Bronchial epithelial cell (primary cell): Measurements from ENCODE around the gene IMP4. TPM values are rescaled to one million over a fixed set of nuclear protein-coding genes. Genes with fewer than 3 reads are reported as not detected.

Experiments used
- DNase-seq: peaks from one replicate; pipeline ENCODE4 v3.0.0-alpha.2; 2010; ENCODE audit warnings: low read depth
- FAIRE-seq: peaks from 2 replicates; lab custom pipeline; 2011; peaks lifted over from hg19 to GRCh38; lab: Jason Lieb, UNC
- H3K27me3 ChIP-seq: 2 replicates; pipeline ENCODE4 v1.5.1; 2011; ENCODE audit warnings: low read length; ENCODE audit not compliant: control insufficient read depth, insufficient read depth
- H3K36me3 ChIP-seq: 2 replicates; pipeline ENCODE4 v1.5.1; 2011; ENCODE audit warnings: low read length; ENCODE audit not compliant: control insufficient read depth, insufficient read depth
- H3K4me3 ChIP-seq: 2 replicates; pipeline ENCODE4 v1.5.1; 2011; ENCODE audit warnings: mild to moderate bottlenecking, low read depth, low read length, control low read depth
- total RNA-seq: library from RNA; depleted of rRNA; stranded (reverse); fragments of >200 nt; gene quantifications from 2 replicates; pipeline ENCODE4 v1.2.1, GENCODE V29; 2014
- TF ChIP-seq, protein P1 (sequence below): IDR thresholded peaks from 2 replicates; pipeline ENCODE4 v1.5.1; 2011; ENCODE audit warnings: mild to moderate bottlenecking, moderate library complexity, low read length, control low read depth, inconsistent platforms; ENCODE audit not compliant: insufficient read depth, severe bottlenecking

Gene IMP4
- total RNA-seq, 1 donor from 2014 or later, result 173 TPM

DNA sequence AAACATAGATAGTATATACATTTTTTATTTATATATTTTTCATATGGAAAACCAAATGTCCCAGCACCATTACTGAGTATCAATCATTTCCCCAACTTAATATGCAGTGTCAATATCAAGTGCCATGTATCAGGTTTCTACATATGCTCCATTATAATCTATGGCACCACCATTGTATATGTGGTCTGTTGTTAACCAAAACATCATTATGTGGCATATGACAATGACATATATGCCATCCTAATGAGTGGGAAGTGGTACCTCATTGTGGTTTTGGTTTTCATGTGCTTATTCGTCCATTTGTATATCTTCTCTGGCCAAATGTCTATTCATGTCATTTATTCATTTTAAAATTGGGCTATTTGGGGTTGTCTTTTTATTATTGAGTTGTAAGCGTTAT lies 22.4 kb downstream of the IMP4 start:
- FAIRE-seq, result no peak

DNA sequence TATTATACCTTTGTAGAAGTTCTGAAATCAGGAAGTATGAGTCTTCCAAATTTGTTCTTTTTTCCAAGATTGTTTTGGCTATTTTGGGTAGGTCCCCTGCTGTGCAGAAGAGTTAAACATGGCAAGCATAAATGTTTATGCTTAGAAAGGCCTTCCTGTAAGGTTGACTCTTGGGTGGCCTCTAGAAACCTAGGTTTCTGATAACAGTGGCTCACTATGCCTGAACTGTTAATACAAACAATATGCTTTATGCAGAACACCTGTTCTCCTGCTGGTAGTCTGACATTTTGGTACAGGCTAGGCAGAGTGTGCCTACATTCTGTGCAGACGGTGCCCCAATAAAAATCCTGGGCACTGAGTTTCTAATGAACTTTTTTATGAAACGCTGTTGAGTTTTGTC lies 23.3 kb downstream of the IMP4 start:
- DNase-seq, result no peak
- Histone ChIP-seq H3K4me3 (no peak overlapping the region), H3K36me3 (peaks cover 2% of the 10 kb centered on the region), H3K27me3 (no peaks in the 10 kb centered on the region)
- TF ChIP-seq, protein P1, sequence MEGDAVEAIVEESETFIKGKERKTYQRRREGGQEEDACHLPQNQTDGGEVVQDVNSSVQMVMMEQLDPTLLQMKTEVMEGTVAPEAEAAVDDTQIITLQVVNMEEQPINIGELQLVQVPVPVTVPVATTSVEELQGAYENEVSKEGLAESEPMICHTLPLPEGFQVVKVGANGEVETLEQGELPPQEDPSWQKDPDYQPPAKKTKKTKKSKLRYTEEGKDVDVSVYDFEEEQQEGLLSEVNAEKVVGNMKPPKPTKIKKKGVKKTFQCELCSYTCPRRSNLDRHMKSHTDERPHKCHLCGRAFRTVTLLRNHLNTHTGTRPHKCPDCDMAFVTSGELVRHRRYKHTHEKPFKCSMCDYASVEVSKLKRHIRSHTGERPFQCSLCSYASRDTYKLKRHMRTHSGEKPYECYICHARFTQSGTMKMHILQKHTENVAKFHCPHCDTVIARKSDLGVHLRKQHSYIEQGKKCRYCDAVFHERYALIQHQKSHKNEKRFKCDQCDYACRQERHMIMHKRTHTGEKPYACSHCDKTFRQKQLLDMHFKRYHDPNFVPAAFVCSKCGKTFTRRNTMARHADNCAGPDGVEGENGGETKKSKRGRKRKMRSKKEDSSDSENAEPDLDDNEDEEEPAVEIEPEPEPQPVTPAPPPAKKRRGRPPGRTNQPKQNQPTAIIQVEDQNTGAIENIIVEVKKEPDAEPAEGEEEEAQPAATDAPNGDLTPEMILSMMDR, result no peak
- no peak for FAIRE-seq

More for the DNA sequence above, 22.4 kb downstream of the IMP4 start:
- Histone ChIP-seq H3K4me3 (no peak overlapping the region), H3K36me3 (no peaks in the 10 kb centered on the region), H3K27me3 (no peaks in the 10 kb centered on the region)
- no peak for DNase-seq
- TF ChIP-seq, protein P1, result no peak

DNA sequence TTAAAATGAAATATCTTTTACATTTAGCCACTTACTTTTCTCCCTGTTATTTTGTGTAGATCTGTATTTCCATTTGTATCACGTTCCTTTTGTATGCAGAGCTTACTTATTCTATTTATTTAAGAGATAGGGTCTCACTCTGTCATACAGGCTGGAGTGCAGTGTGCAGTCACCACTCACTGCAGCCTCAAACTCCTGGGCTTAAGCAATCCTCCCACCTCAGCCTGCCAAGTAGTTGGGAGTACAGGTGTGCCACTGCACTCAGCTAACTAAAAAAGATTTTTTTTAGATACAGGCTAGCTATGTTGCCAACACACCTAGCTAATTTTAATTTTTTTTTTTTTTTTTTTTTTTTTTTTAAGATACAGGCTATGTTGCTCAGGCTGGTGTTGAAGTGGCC lies 24.0 kb downstream of the IMP4 start:
- FAIRE-seq (no peak), DNase-seq (no peak)
- Histone ChIP-seq H3K36me3 (peaks cover 2% of the 10 kb centered on the region), H3K27me3 (no peaks in the 10 kb centered on the region), H3K4me3 (no peak overlapping the region)
- TF ChIP-seq, protein P1, result no peak

DNA sequence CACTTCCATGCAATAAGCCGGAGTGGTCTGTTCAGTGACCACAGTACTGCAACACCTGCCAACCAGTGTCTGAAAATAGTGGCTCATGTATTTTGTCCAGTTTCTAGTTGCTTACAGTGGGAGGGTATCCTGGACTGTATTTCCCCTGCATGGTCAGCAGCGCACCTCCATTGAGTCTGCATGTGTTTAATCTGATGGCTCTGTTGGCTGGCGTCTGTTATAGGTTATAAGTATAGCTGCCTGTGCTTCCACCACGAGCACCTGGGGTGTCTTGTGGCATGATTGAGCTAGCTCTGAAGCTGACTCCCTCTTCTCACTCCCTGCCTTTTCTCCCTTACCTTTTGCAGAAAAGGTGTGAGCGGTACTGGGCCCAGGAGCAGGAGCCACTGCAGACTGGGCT lies 26.1 kb downstream of the IMP4 start:
- Histone ChIP-seq H3K4me3 (no peak overlapping the region), H3K36me3 (peaks cover 2% of the 10 kb centered on the region), H3K27me3 (no peaks in the 10 kb centered on the region)
- FAIRE-seq, result no peak
- no peak for DNase-seq
- TF ChIP-seq, protein P1, result no peak

DNA sequence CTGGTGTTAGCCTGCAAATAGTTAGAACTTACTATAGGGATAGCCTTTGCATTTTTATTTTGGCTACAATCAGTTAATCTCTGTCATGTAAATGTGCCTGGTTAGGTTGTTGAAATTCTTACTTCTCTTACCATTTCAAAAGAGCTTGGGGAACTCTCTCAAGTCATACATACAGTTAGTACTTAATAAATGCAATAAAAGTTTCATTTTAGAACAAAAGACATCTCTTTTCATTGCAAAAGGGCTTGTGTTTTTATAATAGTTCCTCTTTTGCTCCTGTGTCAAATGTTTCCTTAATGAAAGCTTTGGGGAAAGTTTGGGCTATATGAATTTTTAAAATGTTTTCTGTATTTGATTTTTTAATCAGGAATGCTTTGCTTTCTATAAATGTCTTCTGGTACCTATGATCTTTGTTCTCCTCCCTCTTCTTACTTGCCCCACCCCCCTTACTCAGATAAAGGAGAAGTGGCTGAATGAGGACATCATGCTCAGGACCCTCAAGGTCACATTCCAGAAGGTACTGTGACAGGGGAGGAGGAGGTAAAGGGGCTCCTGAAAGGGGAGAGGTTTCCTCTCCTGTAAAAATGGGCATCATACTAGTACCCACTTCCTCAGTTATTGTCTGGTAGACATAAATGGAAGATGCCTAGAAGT lies 26.7 kb downstream of the IMP4 start:
- Histone ChIP-seq H3K4me3 (no peak overlapping the region), H3K36me3 (peaks cover 2% of the 10 kb centered on the region), H3K27me3 (no peaks in the 10 kb centered on the region)
- DNase-seq (no peak), FAIRE-seq (no peak)
- TF ChIP-seq, protein P1, result no peak

DNA sequence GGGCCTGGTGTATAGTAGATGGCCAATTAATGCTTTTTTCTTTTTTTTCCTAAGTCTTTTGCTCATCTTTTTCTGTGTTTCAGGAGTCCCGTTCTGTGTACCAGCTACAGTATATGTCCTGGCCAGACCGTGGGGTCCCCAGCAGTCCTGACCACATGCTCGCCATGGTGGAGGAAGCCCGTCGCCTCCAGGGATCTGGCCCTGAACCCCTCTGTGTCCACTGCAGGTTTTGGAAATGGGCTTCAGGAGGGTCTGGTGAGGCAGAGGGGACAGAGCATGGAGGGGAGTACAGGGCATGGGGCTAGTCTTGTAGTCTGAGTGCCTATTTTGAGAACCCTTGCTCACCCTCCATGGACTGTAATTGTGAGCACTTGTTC lies 27.3 kb downstream of the IMP4 start:
- no peak overlapping the region for H3K4me3 ChIP-seq
- DNase-seq, result no peak
- TF ChIP-seq, protein P1, result no peak
- peaks cover 2% of the 10 kb centered on the region for H3K36me3 ChIP-seq
- FAIRE-seq, result no peak
- no peaks in the 10 kb centered on the region for H3K27me3 ChIP-seq
